H1 (cell line): ENCODE data around the gene SIRT7. TPM values are rescaled to one million over a fixed set of nuclear protein-coding genes. Genes with fewer than 3 reads are reported as not detected.

Source experiments
- BCL11A ChIP-seq, 2 experiments: IDR thresholded peaks; one replicate each; pipeline ENCODE4 v1.6.1; 2011; ENCODE audit warnings: low read depth in 2 of 2, low read length in 2 of 2, mild to moderate bottlenecking in 2 of 2
- BRCA1 ChIP-seq: IDR thresholded peaks from 2 replicates; pipeline ENCODE4 v1.6.1; 2012; ENCODE audit warnings: low read depth, low read length, improper control_type of control experiment
- EP300 ChIP-seq, 2 experiments: IDR thresholded peaks; 1 replicate in 1 of 2; 2 replicates in 1 of 2; pipeline ENCODE4 v1.6.1; 2011 to 2012; ENCODE audit warnings: low read depth in 2 of 2, low read length in 2 of 2, mild to moderate bottlenecking in 2 of 2, borderline replicate concordance in 1 of 2, inconsistent platforms in 1 of 2, moderate library complexity in 1 of 2
- RNF2 ChIP-seq: fragments of 200-900, 300-1000 bp; sonication (generic); IDR thresholded peaks from 2 replicates; pipeline ENCODE4 v1.7.1; 2016; ENCODE audit warnings: borderline replicate concordance, low read depth, mild to moderate bottlenecking, antibody characterized with exemption, low read length; ENCODE audit not compliant: poor library complexity, severe bottlenecking; ENCODE audit errors: missing control alignments
- polyA plus RNA-seq, 7 experiments: library from polyadenylated mRNA; depleted of rRNA in 3 of 7; stranded (reverse) in 5 of 7; unstranded in 2 of 7; fragments of >200 nt in 5 of 7; fragments of 200-250 nt in 2 of 7; gene quantifications; 1 replicate in 5 of 7; 2 replicates in 1 of 7; 4 replicates in 1 of 7; pipeline versions ENCODE4 v1.2.1 to v1.2.3, GENCODE V29; 2011 to 2013; ENCODE audit warnings: missing spikeins in 2 of 7, mixed read lengths in 2 of 7
- total RNA-seq: library from RNA; stranded (reverse); fragmentation: NEBNext Ultra II Directional; extraction: Animal tissue kit (Norgen Biotek cat#: 25700); gene quantifications from 2 replicates; pipeline ENCODE4 v1.2.1, GENCODE V29; 2021
- TF ChIP-seq, protein P1 (sequence below): fragments of 300-600 bp; sonication (generic); IDR thresholded peaks from 2 replicates; pipeline ENCODE4 v1.7.1; 2012; ENCODE audit warnings: low read length, moderate library complexity, mild to moderate bottlenecking, inconsistent platforms; ENCODE audit not compliant: insufficient replicate concordance
- TF ChIP-seq, protein P2 (sequence below), 3 experiments: IDR thresholded peaks; 1 replicate in 2 of 3; 2 replicates in 1 of 3; pipeline versions ENCODE4 v1.5.1 to v1.6.1; 2011; ENCODE audit warnings: low read length in 3 of 3, mild to moderate bottlenecking in 3 of 3, inconsistent platforms in 2 of 3, low read depth in 1 of 3, moderate library complexity in 1 of 3; ENCODE audit not compliant: insufficient read depth in 1 of 3; ENCODE audit errors: control extremely low read depth in 1 of 3

Gene SIRT7
- total and polyA plus RNA-seq, 2 of the 8 experiments (the other 6 are each of a cell fraction or from before 2014, with no cell fraction given), result 5.8 to 16.6 TPM

DNA sequence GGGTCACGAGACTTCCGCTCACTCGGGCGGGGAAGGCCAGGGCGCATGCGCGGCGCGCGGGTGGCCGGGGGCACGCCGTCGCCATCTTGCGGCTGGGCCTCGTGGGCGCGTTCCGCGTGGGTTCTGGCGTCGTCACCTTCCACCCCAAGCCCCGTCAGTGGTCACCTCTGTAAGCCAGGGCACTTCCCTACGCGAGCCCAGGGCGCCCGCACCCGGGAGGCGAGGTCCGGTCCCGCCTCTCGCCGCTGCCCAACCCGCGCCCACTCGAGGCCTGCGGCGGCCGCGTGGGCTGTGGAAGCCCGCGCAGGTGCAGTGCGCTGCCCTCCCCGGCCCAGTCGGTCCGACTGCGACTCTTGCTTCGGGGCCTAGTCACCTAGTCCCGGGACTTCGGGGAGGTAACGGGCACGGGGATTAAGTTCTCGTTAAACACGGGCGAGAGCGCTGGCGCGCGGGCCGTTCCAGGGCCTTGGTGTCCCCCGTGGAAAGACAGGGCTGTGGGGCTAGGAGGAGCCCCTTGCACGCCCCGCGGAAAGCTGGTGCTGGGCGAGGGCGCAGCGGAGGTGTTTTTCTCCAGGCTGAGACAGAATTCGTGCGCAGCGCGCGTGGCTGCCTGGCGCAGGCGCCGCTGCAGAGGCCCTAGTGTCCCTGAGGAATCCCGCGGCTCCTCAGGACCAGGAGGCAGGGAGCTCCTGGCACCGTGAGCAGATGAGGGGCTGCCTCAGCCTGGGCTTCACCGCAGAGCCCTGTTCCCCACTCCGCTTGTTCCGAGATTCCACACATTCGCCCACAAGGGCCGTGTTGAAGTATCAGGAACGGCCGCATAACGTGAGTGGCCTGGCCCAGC is 46.4 kb downstream of the SIRT7 start (continued):
- TF ChIP-seq, protein P1, sequence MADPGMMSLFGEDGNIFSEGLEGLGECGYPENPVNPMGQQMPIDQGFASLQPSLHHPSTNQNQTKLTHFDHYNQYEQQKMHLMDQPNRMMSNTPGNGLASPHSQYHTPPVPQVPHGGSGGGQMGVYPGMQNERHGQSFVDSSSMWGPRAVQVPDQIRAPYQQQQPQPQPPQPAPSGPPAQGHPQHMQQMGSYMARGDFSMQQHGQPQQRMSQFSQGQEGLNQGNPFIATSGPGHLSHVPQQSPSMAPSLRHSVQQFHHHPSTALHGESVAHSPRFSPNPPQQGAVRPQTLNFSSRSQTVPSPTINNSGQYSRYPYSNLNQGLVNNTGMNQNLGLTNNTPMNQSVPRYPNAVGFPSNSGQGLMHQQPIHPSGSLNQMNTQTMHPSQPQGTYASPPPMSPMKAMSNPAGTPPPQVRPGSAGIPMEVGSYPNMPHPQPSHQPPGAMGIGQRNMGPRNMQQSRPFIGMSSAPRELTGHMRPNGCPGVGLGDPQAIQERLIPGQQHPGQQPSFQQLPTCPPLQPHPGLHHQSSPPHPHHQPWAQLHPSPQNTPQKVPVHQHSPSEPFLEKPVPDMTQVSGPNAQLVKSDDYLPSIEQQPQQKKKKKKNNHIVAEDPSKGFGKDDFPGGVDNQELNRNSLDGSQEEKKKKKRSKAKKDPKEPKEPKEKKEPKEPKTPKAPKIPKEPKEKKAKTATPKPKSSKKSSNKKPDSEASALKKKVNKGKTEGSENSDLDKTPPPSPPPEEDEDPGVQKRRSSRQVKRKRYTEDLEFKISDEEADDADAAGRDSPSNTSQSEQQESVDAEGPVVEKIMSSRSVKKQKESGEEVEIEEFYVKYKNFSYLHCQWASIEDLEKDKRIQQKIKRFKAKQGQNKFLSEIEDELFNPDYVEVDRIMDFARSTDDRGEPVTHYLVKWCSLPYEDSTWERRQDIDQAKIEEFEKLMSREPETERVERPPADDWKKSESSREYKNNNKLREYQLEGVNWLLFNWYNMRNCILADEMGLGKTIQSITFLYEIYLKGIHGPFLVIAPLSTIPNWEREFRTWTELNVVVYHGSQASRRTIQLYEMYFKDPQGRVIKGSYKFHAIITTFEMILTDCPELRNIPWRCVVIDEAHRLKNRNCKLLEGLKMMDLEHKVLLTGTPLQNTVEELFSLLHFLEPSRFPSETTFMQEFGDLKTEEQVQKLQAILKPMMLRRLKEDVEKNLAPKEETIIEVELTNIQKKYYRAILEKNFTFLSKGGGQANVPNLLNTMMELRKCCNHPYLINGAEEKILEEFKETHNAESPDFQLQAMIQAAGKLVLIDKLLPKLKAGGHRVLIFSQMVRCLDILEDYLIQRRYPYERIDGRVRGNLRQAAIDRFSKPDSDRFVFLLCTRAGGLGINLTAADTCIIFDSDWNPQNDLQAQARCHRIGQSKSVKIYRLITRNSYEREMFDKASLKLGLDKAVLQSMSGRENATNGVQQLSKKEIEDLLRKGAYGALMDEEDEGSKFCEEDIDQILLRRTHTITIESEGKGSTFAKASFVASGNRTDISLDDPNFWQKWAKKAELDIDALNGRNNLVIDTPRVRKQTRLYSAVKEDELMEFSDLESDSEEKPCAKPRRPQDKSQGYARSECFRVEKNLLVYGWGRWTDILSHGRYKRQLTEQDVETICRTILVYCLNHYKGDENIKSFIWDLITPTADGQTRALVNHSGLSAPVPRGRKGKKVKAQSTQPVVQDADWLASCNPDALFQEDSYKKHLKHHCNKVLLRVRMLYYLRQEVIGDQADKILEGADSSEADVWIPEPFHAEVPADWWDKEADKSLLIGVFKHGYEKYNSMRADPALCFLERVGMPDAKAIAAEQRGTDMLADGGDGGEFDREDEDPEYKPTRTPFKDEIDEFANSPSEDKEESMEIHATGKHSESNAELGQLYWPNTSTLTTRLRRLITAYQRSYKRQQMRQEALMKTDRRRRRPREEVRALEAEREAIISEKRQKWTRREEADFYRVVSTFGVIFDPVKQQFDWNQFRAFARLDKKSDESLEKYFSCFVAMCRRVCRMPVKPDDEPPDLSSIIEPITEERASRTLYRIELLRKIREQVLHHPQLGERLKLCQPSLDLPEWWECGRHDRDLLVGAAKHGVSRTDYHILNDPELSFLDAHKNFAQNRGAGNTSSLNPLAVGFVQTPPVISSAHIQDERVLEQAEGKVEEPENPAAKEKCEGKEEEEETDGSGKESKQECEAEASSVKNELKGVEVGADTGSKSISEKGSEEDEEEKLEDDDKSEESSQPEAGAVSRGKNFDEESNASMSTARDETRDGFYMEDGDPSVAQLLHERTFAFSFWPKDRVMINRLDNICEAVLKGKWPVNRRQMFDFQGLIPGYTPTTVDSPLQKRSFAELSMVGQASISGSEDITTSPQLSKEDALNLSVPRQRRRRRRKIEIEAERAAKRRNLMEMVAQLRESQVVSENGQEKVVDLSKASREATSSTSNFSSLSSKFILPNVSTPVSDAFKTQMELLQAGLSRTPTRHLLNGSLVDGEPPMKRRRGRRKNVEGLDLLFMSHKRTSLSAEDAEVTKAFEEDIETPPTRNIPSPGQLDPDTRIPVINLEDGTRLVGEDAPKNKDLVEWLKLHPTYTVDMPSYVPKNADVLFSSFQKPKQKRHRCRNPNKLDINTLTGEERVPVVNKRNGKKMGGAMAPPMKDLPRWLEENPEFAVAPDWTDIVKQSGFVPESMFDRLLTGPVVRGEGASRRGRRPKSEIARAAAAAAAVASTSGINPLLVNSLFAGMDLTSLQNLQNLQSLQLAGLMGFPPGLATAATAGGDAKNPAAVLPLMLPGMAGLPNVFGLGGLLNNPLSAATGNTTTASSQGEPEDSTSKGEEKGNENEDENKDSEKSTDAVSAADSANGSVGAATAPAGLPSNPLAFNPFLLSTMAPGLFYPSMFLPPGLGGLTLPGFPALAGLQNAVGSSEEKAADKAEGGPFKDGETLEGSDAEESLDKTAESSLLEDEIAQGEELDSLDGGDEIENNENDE, result no peak
- TF ChIP-seq, protein P2, sequence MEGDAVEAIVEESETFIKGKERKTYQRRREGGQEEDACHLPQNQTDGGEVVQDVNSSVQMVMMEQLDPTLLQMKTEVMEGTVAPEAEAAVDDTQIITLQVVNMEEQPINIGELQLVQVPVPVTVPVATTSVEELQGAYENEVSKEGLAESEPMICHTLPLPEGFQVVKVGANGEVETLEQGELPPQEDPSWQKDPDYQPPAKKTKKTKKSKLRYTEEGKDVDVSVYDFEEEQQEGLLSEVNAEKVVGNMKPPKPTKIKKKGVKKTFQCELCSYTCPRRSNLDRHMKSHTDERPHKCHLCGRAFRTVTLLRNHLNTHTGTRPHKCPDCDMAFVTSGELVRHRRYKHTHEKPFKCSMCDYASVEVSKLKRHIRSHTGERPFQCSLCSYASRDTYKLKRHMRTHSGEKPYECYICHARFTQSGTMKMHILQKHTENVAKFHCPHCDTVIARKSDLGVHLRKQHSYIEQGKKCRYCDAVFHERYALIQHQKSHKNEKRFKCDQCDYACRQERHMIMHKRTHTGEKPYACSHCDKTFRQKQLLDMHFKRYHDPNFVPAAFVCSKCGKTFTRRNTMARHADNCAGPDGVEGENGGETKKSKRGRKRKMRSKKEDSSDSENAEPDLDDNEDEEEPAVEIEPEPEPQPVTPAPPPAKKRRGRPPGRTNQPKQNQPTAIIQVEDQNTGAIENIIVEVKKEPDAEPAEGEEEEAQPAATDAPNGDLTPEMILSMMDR (IDR thresholded peaks at IDR 0.05; ENCODE audit: control extremely low read depth in 1 of 3, insufficient read depth in 1 of 3, low read depth in 1 of 3, low read length in 3 of 3), result peak in 1 of 3 experiments; percentile 2; a peak in 1 of 4 replicates
- TF ChIP-seq BCL11A (IDR thresholded peaks at IDR 0.05; ENCODE audit: low read depth in 2 of 2, low read length in 2 of 2) (no peak), BRCA1 (no peak), RNF2 (no peak), EP300 (IDR thresholded peaks at IDR 0.05; ENCODE audit: borderline replicate concordance in 1 of 2, low read depth in 2 of 2, low read length in 2 of 2) (no peak)
